ENCODE data around the gene CFC1. TPM values are rescaled to one million over a fixed set of nuclear protein-coding genes. Genes with fewer than 3 reads are reported as not detected.
"Not testable (repeated sequence)": the region's sequence is repeated elsewhere in the genome, so short reads cannot be mapped to it uniquely, and the experiment has no call there.

Gene CFC1
- total RNA-seq, 1 donor from 2014 or later: not detected

DNA sequence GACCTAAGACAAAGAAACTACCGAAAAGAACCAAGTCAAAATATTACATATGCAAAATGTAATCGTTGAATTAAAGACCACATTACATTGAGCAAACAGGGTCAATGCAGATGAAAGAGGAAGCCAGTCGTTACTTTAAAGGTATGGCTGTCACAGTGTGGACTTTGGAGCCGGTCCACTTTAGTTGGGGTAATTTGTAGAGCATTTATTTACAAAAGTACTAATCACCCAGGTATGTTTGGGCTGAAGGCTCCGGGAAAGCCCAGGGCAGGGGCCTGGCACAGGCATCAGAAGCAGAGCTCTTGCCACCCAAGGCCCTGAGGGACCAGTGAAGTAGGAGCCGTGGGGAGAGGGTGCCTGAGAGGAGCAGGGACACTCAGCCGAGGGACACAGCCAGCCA lies 15.8 kb downstream of the CFC1 start:
- not testable (repeated sequence) for DNase-seq (ENCODE audit: low read depth)

DNA sequence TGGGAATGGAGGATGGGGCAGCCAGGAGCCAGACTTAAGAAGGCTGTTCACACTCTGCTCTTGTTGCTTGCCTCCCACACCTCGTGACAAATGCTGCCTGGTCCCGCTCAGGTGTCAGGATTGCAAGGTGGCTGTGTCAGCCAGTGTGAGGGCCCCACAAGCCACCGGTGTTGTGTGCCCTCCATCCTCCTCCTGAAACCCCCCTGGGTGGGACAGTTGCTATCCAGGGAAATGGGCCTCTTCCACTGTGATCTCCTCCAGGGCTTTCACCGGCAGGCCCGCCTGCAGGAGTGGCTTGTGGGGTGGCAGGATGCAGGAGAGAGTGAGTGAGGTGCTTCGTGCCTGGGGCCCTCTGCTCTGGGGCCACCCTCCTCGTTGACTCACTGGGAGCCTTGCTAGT lies 16.4 kb downstream of the CFC1 start:
- DNase-seq (ENCODE audit: low read depth): not testable (repeated sequence)

DNA sequence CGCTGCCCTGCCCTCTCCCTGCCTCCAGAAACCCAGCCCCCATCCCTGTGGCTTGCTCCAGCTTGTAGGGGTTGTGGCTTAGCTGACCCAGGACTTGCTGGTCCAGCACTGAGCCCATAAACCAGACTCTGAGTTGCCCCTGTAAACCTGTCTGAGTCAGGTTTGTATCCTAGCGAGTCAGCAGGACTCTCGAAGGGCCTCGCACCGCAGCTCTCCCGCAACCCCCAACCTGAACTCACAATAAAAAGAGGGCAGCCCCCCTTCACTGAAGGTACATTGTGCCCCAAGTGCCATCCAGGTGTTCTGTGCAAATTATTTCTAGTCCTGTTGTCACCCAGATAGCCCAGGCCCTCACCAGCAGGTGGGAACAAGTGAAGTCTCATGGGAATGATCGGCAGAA lies 17.9 kb downstream of the CFC1 start:
- not testable (repeated sequence) for DNase-seq (ENCODE audit: low read depth)

DNA sequence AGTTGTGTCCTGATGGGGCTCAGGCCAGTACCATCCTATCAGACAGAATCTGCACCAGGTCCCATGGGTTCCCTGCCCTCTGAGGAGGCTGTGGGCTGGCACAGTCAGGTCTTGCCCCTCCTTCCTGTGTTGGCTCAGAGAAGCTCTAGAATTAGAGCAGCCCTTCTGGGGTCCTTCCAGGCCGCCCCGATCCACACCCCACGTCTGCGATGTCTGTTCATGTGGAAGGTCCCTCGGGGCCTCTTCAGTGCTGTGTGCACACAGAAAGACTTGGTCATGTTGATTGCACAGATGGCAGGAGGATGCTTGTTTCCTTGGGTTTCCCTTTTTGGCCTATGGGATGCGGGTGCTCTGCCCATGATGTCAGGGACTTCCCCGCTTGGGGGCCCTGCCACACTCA lies 20.3 kb downstream of the CFC1 start:
- not testable (repeated sequence) for DNase-seq (ENCODE audit: low read depth)

DNA sequence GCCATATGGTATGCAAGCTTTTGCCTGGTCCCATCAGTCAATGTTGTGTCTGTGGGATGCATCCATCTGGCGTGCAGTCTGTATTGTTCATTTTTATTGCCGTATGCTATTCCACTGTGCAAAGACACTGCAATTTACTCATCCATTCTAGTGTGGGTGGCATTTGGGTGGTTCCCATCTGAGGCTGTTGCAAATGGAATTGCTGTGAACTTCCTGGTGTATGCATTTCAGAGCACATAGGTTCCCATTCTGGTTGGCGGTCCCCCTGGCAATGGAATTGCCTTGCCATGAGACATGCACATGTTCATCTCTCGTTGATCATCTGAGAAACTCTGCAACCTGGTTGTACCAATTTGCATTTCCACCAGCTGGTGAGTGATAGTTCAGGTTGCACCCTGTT lies 21.8 kb downstream of the CFC1 start:
- not testable (repeated sequence) for DNase-seq (ENCODE audit: low read depth)

DNA sequence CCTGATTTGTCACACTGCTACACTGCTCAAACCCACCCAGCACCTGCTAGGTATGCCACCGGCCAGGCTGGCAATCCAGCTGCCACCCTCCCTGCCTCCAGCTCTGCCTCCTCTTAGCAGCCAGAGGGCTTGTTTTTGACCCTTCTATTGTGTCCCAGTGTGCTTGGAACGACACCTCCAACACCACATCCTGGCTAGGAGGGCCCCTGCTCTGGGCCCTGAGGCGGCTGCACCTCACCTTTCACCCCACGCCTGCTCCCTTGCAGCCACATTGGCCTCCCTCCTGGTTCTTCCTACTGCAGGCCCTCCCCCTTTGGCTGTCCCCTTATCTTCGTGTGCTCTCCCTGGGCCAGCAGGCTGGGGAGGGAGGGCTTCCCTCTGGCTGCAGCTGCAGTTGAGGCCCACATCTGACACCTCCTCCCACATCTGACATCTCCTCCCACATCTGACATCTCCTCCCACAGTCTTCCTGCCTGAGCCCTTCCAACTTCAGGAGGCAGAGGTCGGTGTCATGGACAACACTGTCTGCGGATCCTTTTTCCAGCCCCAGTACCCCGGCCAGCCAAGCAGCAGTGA lies 23.1 kb downstream of the CFC1 start:
- not testable (repeated sequence) for DNase-seq (ENCODE audit: low read depth)

DNA sequence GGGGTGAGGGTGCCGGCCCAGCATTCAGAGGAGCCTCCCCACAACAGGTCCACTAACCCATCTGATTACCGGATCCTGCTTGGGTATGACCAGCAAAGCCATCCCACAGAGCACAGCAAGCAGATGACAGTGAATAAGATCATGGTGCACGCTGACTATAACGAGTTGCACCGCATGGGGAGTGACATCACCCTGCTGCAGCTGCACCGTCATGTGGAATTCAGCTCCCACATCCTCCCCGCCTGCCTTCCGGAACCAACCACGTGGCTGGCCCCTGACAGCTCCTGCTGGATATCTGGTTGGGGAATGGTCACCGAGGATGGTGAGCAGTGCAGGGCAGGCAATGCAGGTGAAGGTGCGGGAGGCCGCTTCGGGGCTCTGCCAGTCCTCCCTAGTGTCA lies 25.1 kb downstream of the CFC1 start:
- DNase-seq (ENCODE audit: low read depth): not testable (repeated sequence)

DNA sequence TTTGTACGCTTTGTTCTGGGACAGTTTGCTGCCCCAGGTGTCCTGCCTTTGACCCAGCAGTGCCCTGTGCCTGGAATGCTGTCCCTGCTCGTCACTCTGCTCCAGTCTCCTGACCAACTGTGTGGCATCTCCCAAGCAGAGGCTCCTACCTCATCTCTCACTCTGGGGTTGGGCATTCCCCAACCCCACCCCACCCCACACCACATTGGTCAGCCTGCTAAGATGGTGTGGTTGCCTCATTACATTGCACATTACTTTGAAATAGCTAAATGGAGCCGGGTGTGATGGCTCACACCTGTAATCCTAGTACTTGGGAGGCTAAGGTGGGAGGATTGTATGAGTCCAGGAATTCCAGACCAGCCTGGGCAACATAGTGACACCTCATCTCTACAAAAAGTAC lies 27.4 kb downstream of the CFC1 start:
- not testable (repeated sequence) for DNase-seq (ENCODE audit: low read depth)

DNA sequence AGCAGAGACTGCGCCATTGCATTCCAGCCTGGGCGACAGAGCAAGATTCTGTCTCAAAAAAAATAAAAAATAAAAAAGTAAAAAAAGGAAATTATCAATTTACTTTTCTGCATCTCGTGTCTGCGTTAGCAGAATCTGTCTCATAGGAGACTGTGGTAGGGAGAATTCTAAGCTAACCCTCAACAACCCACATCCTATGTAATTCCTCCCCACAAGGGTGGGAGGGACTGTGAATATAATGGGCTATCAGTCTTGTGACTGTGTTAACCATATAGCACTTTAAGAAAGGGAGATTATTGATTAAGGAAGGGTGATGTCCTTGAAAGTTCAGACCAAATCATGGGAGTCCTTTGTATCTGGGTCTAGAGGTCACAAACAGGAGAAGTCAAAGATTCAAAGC lies 33.2 kb downstream of the CFC1 start:
- DNase-seq (ENCODE audit: low read depth): not testable (repeated sequence)

DNA sequence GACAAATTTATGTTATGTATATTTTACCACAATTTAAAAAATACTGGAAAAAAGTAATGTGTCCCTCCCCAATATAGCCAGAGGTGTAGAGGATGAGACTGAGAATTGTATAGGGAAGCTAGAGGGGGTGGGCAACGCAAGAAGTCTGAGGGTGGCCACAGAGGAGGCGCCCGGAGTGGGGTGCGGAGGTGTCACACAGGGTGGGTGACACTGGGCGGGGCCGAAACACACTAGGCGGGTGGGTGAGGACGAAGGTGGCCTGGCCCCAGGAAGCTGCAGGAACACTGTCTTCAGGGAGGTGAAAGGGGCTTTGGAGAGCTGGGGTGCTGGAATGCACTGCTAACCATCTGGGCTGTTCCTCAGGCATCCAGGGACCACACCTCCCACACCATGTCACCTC lies 42.9 kb downstream of the CFC1 start:
- DNase-seq (ENCODE audit: low read depth): not testable (repeated sequence)

DNA sequence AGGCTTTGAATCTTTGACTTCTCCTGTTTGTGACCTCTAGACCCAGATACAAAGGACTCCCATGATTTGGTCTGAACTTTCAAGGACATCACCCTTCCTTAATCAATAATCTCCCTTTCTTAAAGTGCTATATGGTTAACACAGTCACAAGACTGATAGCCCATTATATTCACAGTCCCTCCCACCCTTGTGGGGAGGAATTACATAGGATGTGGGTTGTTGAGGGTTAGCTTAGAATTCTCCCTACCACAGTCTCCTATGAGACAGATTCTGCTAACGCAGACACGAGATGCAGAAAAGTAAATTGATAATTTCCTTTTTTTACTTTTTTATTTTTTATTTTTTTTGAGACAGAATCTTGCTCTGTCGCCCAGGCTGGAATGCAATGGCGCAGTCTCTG lies 45.2 kb downstream of the CFC1 start:
- DNase-seq (ENCODE audit: low read depth): not testable (repeated sequence)

DNA sequence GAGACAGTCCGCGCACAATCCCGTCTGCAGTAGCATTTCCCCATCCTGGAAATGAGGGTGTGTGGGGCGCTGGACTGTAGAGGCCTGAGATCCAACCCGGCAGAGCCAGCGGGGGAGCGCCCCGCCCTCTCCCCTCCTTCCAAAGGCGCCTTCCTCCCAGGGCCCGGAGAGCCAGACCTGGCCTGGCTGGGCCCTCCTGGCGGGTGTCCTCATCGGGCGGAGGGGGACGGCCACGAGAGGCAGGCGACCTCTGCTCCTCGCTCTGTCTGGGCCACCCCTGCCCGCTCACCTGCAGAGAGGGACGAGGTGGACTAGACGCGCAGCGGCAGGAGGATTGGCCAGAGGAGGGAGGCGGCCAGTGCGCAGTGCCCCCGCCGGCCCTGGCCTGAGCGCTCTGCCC lies 49.9 kb downstream of the CFC1 start:
- DNase-seq (ENCODE audit: low read depth): not testable (repeated sequence)

DNA sequence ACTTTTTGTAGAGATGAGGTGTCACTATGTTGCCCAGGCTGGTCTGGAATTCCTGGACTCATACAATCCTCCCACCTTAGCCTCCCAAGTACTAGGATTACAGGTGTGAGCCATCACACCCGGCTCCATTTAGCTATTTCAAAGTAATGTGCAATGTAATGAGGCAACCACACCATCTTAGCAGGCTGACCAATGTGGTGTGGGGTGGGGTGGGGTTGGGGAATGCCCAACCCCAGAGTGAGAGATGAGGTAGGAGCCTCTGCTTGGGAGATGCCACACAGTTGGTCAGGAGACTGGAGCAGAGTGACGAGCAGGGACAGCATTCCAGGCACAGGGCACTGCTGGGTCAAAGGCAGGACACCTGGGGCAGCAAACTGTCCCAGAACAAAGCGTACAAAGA lies 51.0 kb downstream of the CFC1 start:
- DNase-seq (ENCODE audit: low read depth): not testable (repeated sequence)

DNA sequence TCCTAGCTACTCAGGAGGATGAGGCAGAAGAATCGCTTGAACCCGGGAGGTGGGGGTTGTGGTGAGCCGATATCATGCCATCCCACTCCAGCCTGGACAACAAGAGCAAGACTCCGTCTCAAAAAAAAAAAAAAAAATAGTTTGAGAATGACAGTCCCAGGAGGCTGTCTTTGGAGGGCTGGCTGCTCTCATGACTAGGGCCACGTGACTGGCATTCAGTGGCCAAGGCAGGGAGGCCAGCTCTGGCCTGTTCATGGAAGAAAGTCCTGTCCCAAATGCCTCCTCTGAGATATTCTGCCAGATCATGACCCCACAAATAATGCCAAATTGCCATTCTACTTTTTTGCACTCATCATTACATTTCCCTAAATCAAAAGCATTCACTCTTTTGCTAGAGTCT lies 54.4 kb downstream of the CFC1 start:
- DNase-seq (ENCODE audit: low read depth): not testable (repeated sequence)

DNA sequence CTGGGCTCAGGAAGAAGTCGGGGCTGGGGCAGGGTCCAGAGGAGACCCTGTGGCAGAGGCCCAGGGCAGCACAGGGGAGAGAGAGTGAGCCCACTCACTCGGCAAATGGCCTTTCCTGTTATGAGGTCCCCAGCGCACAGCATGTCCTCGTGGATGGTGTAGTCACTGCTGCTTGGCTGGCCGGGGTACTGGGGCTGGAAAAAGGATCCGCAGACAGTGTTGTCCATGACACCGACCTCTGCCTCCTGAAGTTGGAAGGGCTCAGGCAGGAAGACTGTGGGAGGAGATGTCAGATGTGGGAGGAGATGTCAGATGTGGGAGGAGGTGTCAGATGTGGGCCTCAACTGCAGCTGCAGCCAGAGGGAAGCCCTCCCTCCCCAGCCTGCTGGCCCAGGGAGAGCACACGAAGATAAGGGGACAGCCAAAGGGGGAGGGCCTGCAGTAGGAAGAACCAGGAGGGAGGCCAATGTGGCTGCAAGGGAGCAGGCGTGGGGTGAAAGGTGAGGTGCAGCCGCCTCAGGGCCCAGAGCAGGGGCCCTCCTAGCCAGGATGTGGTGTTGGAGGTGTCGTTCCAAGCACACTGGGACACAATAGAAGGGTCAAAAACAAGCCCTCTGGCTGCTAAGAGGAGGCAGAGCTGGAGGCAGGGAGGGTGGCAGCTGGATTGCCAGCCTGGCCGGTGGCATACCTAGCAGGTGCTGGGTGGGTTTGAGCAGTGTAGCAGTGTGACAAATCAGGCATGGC lies 55.4 kb downstream of the CFC1 start:
- not testable (repeated sequence) for DNase-seq (ENCODE audit: low read depth)

DNA sequence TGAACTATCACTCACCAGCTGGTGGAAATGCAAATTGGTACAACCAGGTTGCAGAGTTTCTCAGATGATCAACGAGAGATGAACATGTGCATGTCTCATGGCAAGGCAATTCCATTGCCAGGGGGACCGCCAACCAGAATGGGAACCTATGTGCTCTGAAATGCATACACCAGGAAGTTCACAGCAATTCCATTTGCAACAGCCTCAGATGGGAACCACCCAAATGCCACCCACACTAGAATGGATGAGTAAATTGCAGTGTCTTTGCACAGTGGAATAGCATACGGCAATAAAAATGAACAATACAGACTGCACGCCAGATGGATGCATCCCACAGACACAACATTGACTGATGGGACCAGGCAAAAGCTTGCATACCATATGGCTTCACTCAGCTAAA lies 56.6 kb downstream of the CFC1 start:
- DNase-seq (ENCODE audit: low read depth): not testable (repeated sequence)

Other genes with a start within 250 kb of the CFC1 start
- gene PTPN18, start 243.5 kb downstream of the CFC1 start, total RNA-seq: 9.2 and 32.4 TPM in 2 replicates
- gene POTEI, start 90.2 kb downstream of the CFC1 start, total RNA-seq: not detected in 2 replicates
- not detected in 2 replicates for gene CFC1B, start 78.4 kb downstream of the CFC1 start, total RNA-seq
- not detected in 2 replicates for gene POTEJ, start 11.9 kb upstream of the CFC1 start, total RNA-seq
- gene GPR148, start 129.5 kb upstream of the CFC1 start, total RNA-seq: 0.05 TPM in 1 of 2 replicates, not detected in the other
- not detected in 2 replicates for gene AMER3, start 156.0 kb upstream of the CFC1 start, total RNA-seq
- 0.35 and 0.40 TPM in 2 replicates for gene ARHGEF4, start 237.3 kb upstream of the CFC1 start, total RNA-seq